Measurements from ENCODE around the gene NHERF2.

NHERF2 gene

GRCh38 chr16:2033057-2033908, 6.6 kb downstream of the NHERF2 start:
- peak overlapping the region; percentile 59 for H3K4me3 ChIP-seq (ENCODE audit: low read depth, low read length)
- DNase-seq (ENCODE audit: low read depth), result peak; percentile 83
- TF ChIP-seq POLR2A (IDR thresholded peaks at IDR 0.05; ENCODE audit: extremely low read depth, insufficient read length) (no peak), MAX (IDR thresholded peaks at IDR 0.05; ENCODE audit: low read depth, low read length) (no peak), MYC (IDR thresholded peaks at IDR 0.05; ENCODE audit: low read depth, low read length) (no peak), CTCF (IDR thresholded peaks at IDR 0.05; ENCODE audit: low read depth, low read length) (no peak)

GRCh38 chr16:2033909-2034695, 7.4 kb downstream of the NHERF2 start:
- DNase-seq (ENCODE audit: low read depth), result peak; percentile 28
- H3K4me3 ChIP-seq (ENCODE audit: low read depth, low read length), result peak overlapping the region; percentile 59

GRCh38 chr16:2034696-2035430, 8.2 kb downstream of the NHERF2 start:
- H3K4me3 ChIP-seq (ENCODE audit: low read depth, low read length), result no peak overlapping the region
- no peak for TF ChIP-seq MAX (IDR thresholded peaks at IDR 0.05; ENCODE audit: low read depth, low read length)

GRCh38 chr16:2035431-2036199, 8.9 kb downstream of the NHERF2 start:
- TF ChIP-seq MYC (IDR thresholded peaks at IDR 0.05; ENCODE audit: low read depth, low read length) (no peak), POLR2A (IDR thresholded peaks at IDR 0.05; ENCODE audit: extremely low read depth, insufficient read length) (no peak), MAX (IDR thresholded peaks at IDR 0.05; ENCODE audit: low read depth, low read length) (no peak), CTCF (IDR thresholded peaks at IDR 0.05; ENCODE audit: low read depth, low read length) (no peak)
- no peak for DNase-seq (ENCODE audit: low read depth)
- H3K4me3 ChIP-seq (ENCODE audit: low read depth, low read length), result no peak overlapping the region

More at GRCh38 chr16:2034696-2035430, 8.2 kb downstream of the NHERF2 start:
- no peak for DNase-seq (ENCODE audit: low read depth)

GRCh38 chr16:2036200-2036966, 9.7 kb downstream of the NHERF2 start:
- TF ChIP-seq CTCF (IDR thresholded peaks at IDR 0.05; ENCODE audit: low read depth, low read length), result no peak
- DNase-seq (ENCODE audit: low read depth), result no peak
- H3K4me3 ChIP-seq (ENCODE audit: low read depth, low read length), result no peak overlapping the region

GRCh38 chr16:2037115-2037514, 10.4 kb downstream of the NHERF2 start:
- H3K4me3 ChIP-seq (ENCODE audit: low read depth, low read length), result no peak overlapping the region
- DNase-seq (ENCODE audit: low read depth), result no peak
- TF ChIP-seq CTCF (IDR thresholded peaks at IDR 0.05; ENCODE audit: low read depth, low read length) (no peak), POLR2A (IDR thresholded peaks at IDR 0.05; ENCODE audit: extremely low read depth, insufficient read length) (no peak), MYC (IDR thresholded peaks at IDR 0.05; ENCODE audit: low read depth, low read length) (no peak), MAX (IDR thresholded peaks at IDR 0.05; ENCODE audit: low read depth, low read length) (no peak)

Data from NB4 (cell line).